Measurements from ENCODE around the gene NAT8L. TPM values are rescaled to one million over a fixed set of nuclear protein-coding genes. Genes with fewer than 3 reads are reported as not detected.

Gene NAT8L
- total RNA-seq, 1 experiment from 2014 or later: 1.6 TPM

GRCh38 chr4:2075171-2075986 lies 16.3 kb downstream of the NAT8L start:
- no peak overlapping the region for H3K4me2 ChIP-seq (ENCODE audit: low read length)
- no peak overlapping the region for H3K27ac ChIP-seq (ENCODE audit: low read length)
- H3K4me3 ChIP-seq (ENCODE audit: low read length): no peak overlapping the region
- no peak for DNase-seq
- H3K27me3 ChIP-seq (ENCODE audit: low read length): no peaks in the 10 kb centered on the region
- TF ChIP-seq EZH2 (IDR thresholded peaks at IDR 0.05; ENCODE audit: low read length, unreplicated experiment) (no peak), EZH2phosphoT487 (IDR thresholded peaks at IDR 0.05; ENCODE audit: borderline replicate concordance, low read length) (no peak), CTCF (conservative IDR thresholded peaks at IDR 0.05; ENCODE audit: low read depth, low read length) (no peak)
- H3K4me1 ChIP-seq (ENCODE audit: insufficient read depth, low read length): no peaks in the 10 kb centered on the region
- intact Hi-C loops (cut with micrococcal nuclease): no loop called here
- no TSS peak for BruUV-seq (replicated peaks)
- no peaks in the 10 kb centered on the region for H3K9me3 ChIP-seq (ENCODE audit: low read length)
- CTCF ChIA-PET: no interaction called here
- no peaks in the 10 kb centered on the region for H3F3A ChIP-seq (ENCODE audit: low read length, unreplicated experiment)
- ATAC-seq: no peak
- H3K9me2 ChIP-seq (replicated peaks; ENCODE audit: low read length): no peaks in the 10 kb centered on the region
- H3K79me2 ChIP-seq (ENCODE audit: low read length): no peaks in the 10 kb centered on the region
- no peak overlapping the region for H2AFZ ChIP-seq (ENCODE audit: low read length)
- POLR2A ChIA-PET (ENCODE audit: unreplicated experiment): no interaction called here
- H3K36me3 ChIP-seq (ENCODE audit: low read depth, low read length): no peaks in the 10 kb centered on the region
- H4K20me1 ChIP-seq (ENCODE audit: low read length): no peaks in the 10 kb centered on the region
- no peak overlapping the region for H3K9ac ChIP-seq (ENCODE audit: low read length)

GRCh38 chr4:2075987-2076907 lies 17.1 kb downstream of the NAT8L start:
- Histone ChIP-seq H4K20me1 (ENCODE audit: low read length) (no peaks in the 10 kb centered on the region), H3K4me1 (ENCODE audit: insufficient read depth, low read length) (no peaks in the 10 kb centered on the region), H3K4me3 (ENCODE audit: low read length) (no peak overlapping the region), H3K9me2 (replicated peaks; ENCODE audit: low read length) (no peaks in the 10 kb centered on the region), H3K27ac (ENCODE audit: low read length) (no peak overlapping the region), H3F3A (ENCODE audit: low read length, unreplicated experiment) (no peaks in the 10 kb centered on the region), H3K27me3 (ENCODE audit: low read length) (no peaks in the 10 kb centered on the region), H3K36me3 (ENCODE audit: low read depth, low read length) (no peaks in the 10 kb centered on the region), H3K4me2 (ENCODE audit: low read length) (no peak overlapping the region), H3K79me2 (ENCODE audit: low read length) (no peaks in the 10 kb centered on the region), H3K9me3 (ENCODE audit: low read length) (no peaks in the 10 kb centered on the region), H2AFZ (ENCODE audit: low read length) (no peak overlapping the region), H3K9ac (ENCODE audit: low read length) (no peak overlapping the region)
- ATAC-seq: no peak
- no peak for TF ChIP-seq EZH2phosphoT487 (IDR thresholded peaks at IDR 0.05; ENCODE audit: borderline replicate concordance, low read length)
- no peak for DNase-seq
- POLR2A ChIA-PET (ENCODE audit: unreplicated experiment): no interaction called here
- no TSS peak for BruUV-seq (replicated peaks)
- CTCF ChIA-PET: no interaction called here
- intact Hi-C loops (cut with micrococcal nuclease): no loop called here

- no peak overlapping the region for H3K27ac ChIP-seq (ENCODE audit: low read length)
- H3K4me1 ChIP-seq (ENCODE audit: insufficient read depth, low read length): no peaks in the 10 kb centered on the region
- DNase-seq: no peak
- BruUV-seq (replicated peaks): no TSS peak
- H3K27me3 ChIP-seq (ENCODE audit: low read length): no peaks in the 10 kb centered on the region
- TF ChIP-seq EZH2 (IDR thresholded peaks at IDR 0.05; ENCODE audit: low read length, unreplicated experiment) (no peak), CTCF (conservative IDR thresholded peaks at IDR 0.05; ENCODE audit: low read depth, low read length) (no peak), EZH2phosphoT487 (IDR thresholded peaks at IDR 0.05; ENCODE audit: borderline replicate concordance, low read length) (no peak)
- H3K9me3 ChIP-seq (ENCODE audit: low read length): no peaks in the 10 kb centered on the region
- H2AFZ ChIP-seq (ENCODE audit: low read length): no peak overlapping the region
- H3K4me2 ChIP-seq (ENCODE audit: low read length): no peak overlapping the region
- H3K9ac ChIP-seq (ENCODE audit: low read length): no peak overlapping the region
- POLR2A ChIA-PET (ENCODE audit: unreplicated experiment): no interaction called here
- no peak for ATAC-seq
- intact Hi-C loops (cut with micrococcal nuclease): no loop called here
- no peaks in the 10 kb centered on the region for H3K36me3 ChIP-seq (ENCODE audit: low read depth, low read length)
- H3K9me2 ChIP-seq (replicated peaks; ENCODE audit: low read length): no peaks in the 10 kb centered on the region
- no peak overlapping the region for H3K4me3 ChIP-seq (ENCODE audit: low read length)
- CTCF ChIA-PET: no interaction called here
- no peaks in the 10 kb centered on the region for H3F3A ChIP-seq (ENCODE audit: low read length, unreplicated experiment)
- H4K20me1 ChIP-seq (ENCODE audit: low read length): no peaks in the 10 kb centered on the region
- H3K79me2 ChIP-seq (ENCODE audit: low read length): no peaks in the 10 kb centered on the region
Measured at GRCh38 chr4:2076908-2077536, 17.9 kb downstream of the NAT8L start.

All from PC-3 (cell line).